Ovary (tissue), 9 donors: ENCODE data around the gene POPDC3. TPM values are rescaled to one million over a fixed set of nuclear protein-coding genes. Genes with fewer than 3 reads are reported as not detected.

Source experiments
- DNase-seq, 5 donors: peaks; one replicate each; pipeline ENCODE4 v3.0.0-alpha.2; 2019 to 2020
- H3K27ac ChIP-seq, 2 donors: fragments of 200-600 bp; one replicate each; pipeline versions ENCODE4 v1.5.1 to v1.8.0; 2019 to 2022
- H3K27me3 ChIP-seq: fragments of 200-600 bp; one replicate; pipeline ENCODE4 v1.8.0; 2022
- H3K36me3 ChIP-seq: fragments of 200-600 bp; sonication (generic); one replicate; pipeline ENCODE4 v1.5.1; 2019
- H3K4me1 ChIP-seq: one replicate; pipeline ENCODE4 v1.8.1; 2013; ENCODE audit warnings: mild to moderate bottlenecking, moderate library complexity; ENCODE audit not compliant: insufficient read depth
- H3K4me3 ChIP-seq: fragments of 200-600 bp; sonication (generic); one replicate; pipeline ENCODE4 v1.5.1; 2017
- H3K9me3 ChIP-seq, 2 donors: fragments of 200-600 bp in 1 of 2; sonication (generic) in 1 of 2; one replicate each; pipeline versions ENCODE4 v1.5.1 to v1.8.1; 2013 to 2019; ENCODE audit warnings: mild to moderate bottlenecking in 1 of 2, moderate library complexity in 1 of 2
- CTCF ChIP-seq, 3 donors: fragments of 450-650 bp in 2 of 3; fragments of 200-600 bp in 1 of 3; IDR thresholded peaks; one replicate each; pipeline versions ENCODE4 v1.5.1 to v1.8.0; 2016 to 2022; ENCODE audit warnings: antibody characterized with exemption in 3 of 3, mild to moderate bottlenecking in 1 of 3
- EP300 ChIP-seq: sonication (generic); formaldehyde crosslinking; IDR thresholded peaks from one replicate; pipeline ENCODE4 v1.6.1; 2017; ENCODE audit warnings: antibody characterized with exemption
- POLR2A ChIP-seq: fragments of 450-650 bp; IDR thresholded peaks from one replicate; pipeline ENCODE4 v1.6.1; 2017; ENCODE audit warnings: antibody characterized with exemption, mild to moderate bottlenecking, moderate library complexity
- WGBS, 3 donors: extraction: QIAGEN DNeasy Blood & Tissue Kit in 1 of 3; methylation state at CpG; one replicate each; pipeline versions ENCODE4 v1.1.5 to v1.1.7; 2013 to 2017; 5-methylcytosine and 5-hydroxymethylcytosine counted together
- intact Hi-C, 4 donors: fragments of 100-400 bp; cut with DNase I; formaldehyde crosslinking; loops; one replicate each; pipeline versions ENCODE4 v1.11.0 to v1.15.1; 2022 to 2023
- polyA plus RNA-seq, 2 donors: library from polyadenylated mRNA; stranded (reverse); fragments of 200-250 nt in 1 of 2; fragments of 350-450 nt in 1 of 2; fragmentation: Illumina TruSeq in 1 of 2; extraction: RNeasy Lipid Tissue Mini Kit (QIAGEN cat#74804) in 1 of 2; gene quantifications; one replicate each; pipeline ENCODE4 v1.2.3, GENCODE V29; 2013 to 2014
- total RNA-seq, 7 donors: library from RNA; depleted of rRNA in 2 of 7; stranded (reverse); fragments of >200 nt in 2 of 7; fragmentation: NEBNext Ultra II Directional in 3 of 7; extraction: Animal tissue kit (Norgen Biotek cat#: 25700) in 3 of 7; gene quantifications; one replicate each; pipeline versions ENCODE4 v1.1.0 to v1.2.4, GENCODE V29; 2016 to 2023
- donor health status: DM: no; HTN: no; CAD: no; lungs with moderate emphysema.
- donor health status: DM: no; HTN: no; CAD: no.
- donor health status: Bipolar disorder and iron deficiency.
- donor health status: DM: yes; HTN: yes; CAD: no.
- donor health status: DM: no; HTN: no; CAD: no.
- donor health status: DM: yes; HTN: yes; CAD: no.

Gene POPDC3
- total and polyA plus RNA-seq, 9 donors: 0.15 to 3.1 (median 0.45) TPM; not detected in 6

- no peak for DNase-seq
- H3K36me3 ChIP-seq: no peaks in the 10 kb centered on the region
- no peaks in the 10 kb centered on the region for H3K27me3 ChIP-seq
- WGBS, 3 donors: 68 to 74% (median 73%) methylated on average over 6 of the region's 6 CpGs
- H3K27ac ChIP-seq: no peak overlapping the region
- H3K9me3 ChIP-seq: no peaks in the 10 kb centered on the region
- TF ChIP-seq EP300 (no peak), POLR2A (no peak), CTCF (IDR thresholded peaks at IDR 0.05) (no peak)
- no peaks in the 10 kb centered on the region for H3K4me1 ChIP-seq
- intact Hi-C loops: no loop called here
- no peak overlapping the region for H3K4me3 ChIP-seq
Measured at GRCh38 chr6:105207524-105208269, 27.9 kb upstream of the POPDC3 start.

GRCh38 chr6:105204768-105205167 is 25.0 kb upstream of the POPDC3 start:
- intact Hi-C loops: no loop called here
- WGBS, 3 donors: 13 to 22% (median 14%) methylated on average over 4 of the region's 4 CpGs
- H3K27ac ChIP-seq: no peak overlapping the region
- no peaks in the 10 kb centered on the region for H3K9me3 ChIP-seq
- no peaks in the 10 kb centered on the region for H3K4me1 ChIP-seq
- no peaks in the 10 kb centered on the region for H3K27me3 ChIP-seq
- DNase-seq: no peak
- TF ChIP-seq POLR2A (no peak), CTCF (IDR thresholded peaks at IDR 0.05) (no peak), EP300 (no peak)
- H3K4me3 ChIP-seq: no peak overlapping the region
- no peaks in the 10 kb centered on the region for H3K36me3 ChIP-seq

- Histone ChIP-seq H3K36me3 (no peaks in the 10 kb centered on the region), H3K27ac (no peak overlapping the region), H3K9me3 (no peaks in the 10 kb centered on the region), H3K4me3 (no peak overlapping the region), H3K4me1 (no peaks in the 10 kb centered on the region), H3K27me3 (no peaks in the 10 kb centered on the region)
- intact Hi-C loops: no loop called here
- no peak for DNase-seq
- 33 to 40% (median 38%) methylated on average over 1 of the region's 1 CpG for WGBS, 3 donors
- no peak for TF ChIP-seq CTCF (IDR thresholded peaks at IDR 0.05)
- no peak for TF ChIP-seq EP300
Measured at GRCh38 chr6:105204331-105204730, 24.5 kb upstream of the POPDC3 start.

- no peaks in the 10 kb centered on the region for H3K9me3 ChIP-seq
- no peaks in the 10 kb centered on the region for H3K27me3 ChIP-seq
- 82 to 86% (median 83%) methylated on average over 4 of the region's 4 CpGs for WGBS, 3 donors
- no peak overlapping the region for H3K4me3 ChIP-seq
- no peak for TF ChIP-seq POLR2A
- TF ChIP-seq CTCF (IDR thresholded peaks at IDR 0.05): no peak
- no peak for TF ChIP-seq EP300
- DNase-seq: no peak
- no peaks in the 10 kb centered on the region for H3K36me3 ChIP-seq
- no peak overlapping the region for H3K27ac ChIP-seq
- no peaks in the 10 kb centered on the region for H3K4me1 ChIP-seq
- intact Hi-C loops: no loop called here
Measured at GRCh38 chr6:105202486-105202885, 22.7 kb upstream of the POPDC3 start.
